Measurements from ENCODE around the gene VOPP1. TPM values are rescaled to one million over a fixed set of nuclear protein-coding genes. Genes with fewer than 3 reads are reported as not detected.

The VOPP1 gene
- total RNA-seq, 1 experiment from 2014 or later: 30.3 TPM

DNA sequence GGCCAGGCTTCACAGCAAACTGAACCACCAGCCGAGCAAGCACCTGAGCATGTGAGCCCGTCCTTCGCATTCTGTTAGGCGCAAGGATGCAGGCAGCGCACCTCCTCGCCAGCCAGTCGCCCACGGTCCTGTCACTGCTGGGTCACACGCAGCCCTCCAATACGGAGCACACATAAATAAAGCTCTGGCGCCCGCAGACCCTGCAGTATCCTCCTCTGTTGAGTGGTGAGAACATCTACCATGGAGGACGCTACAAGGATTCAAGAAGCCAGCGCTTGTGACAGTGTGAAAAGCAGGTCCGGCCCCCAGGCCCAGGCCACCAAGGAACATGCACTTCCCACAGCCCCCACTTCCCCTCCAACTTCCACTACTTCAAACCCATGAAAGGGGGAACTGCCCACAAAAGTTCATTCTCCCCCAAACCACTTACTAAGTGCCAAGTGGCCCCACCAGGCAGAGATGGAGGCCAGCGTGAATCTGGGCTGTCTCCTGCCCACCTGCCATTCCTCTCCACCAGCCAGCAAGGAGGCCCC is 34.8 kb downstream of the VOPP1 start:
- no peak overlapping the region for H3K9ac ChIP-seq (ENCODE audit: low read length)
- no peak for ATAC-seq
- no TSS peak for BruUV-seq (replicated peaks)
- H3K36me3 ChIP-seq (ENCODE audit: control insufficient read depth in 1 of 2, insufficient read depth in 2 of 2, low read length in 2 of 2): no peaks in the 10 kb centered on the region
- no peaks in the 10 kb centered on the region for H3K9me2 ChIP-seq (ENCODE audit: insufficient read depth)
- H3K4me2 ChIP-seq (ENCODE audit: low read length): no peak overlapping the region
- ChIA-PET CTCF (no interaction called here), POLR2A (no interaction called here), RAD21 (ENCODE audit: low non-redundant PET in 1 of 2, low total read pairs in 2 of 2, uncharacterized antibody in 2 of 2, unreplicated experiment in 2 of 2) (no interaction called here)
- no peak overlapping the region for H3K4me3 ChIP-seq (replicated peaks in 1 of 2; ENCODE audit: low read depth in 1 of 2, low read length in 2 of 2)
- no peak overlapping the region for H3K27ac ChIP-seq (ENCODE audit: low read depth, low read length)
- intact Hi-C loops (cut with micrococcal nuclease): no loop called here
- H3K27me3 ChIP-seq (ENCODE audit: insufficient read depth, low read length): no peaks in the 10 kb centered on the region
- H3K4me1 ChIP-seq (ENCODE audit: control insufficient read depth in 1 of 2, insufficient read depth in 2 of 2, low read length in 2 of 2): peaks cover 25 to 41% of the 10 kb centered on the region in 2 experiments
- 0 out of 2 replicates have a peak, but pooled peaks cover 3% of the 10 kb centered on the region for H3K79me2 ChIP-seq (ENCODE audit: insufficient read depth, low read length)
- no peaks in the 10 kb centered on the region for H3K9me3 ChIP-seq (ENCODE audit: control insufficient read depth in 1 of 2, insufficient read depth in 1 of 2, low read depth in 1 of 2, low read length in 2 of 2)
- TF ChIP-seq, protein P1, sequence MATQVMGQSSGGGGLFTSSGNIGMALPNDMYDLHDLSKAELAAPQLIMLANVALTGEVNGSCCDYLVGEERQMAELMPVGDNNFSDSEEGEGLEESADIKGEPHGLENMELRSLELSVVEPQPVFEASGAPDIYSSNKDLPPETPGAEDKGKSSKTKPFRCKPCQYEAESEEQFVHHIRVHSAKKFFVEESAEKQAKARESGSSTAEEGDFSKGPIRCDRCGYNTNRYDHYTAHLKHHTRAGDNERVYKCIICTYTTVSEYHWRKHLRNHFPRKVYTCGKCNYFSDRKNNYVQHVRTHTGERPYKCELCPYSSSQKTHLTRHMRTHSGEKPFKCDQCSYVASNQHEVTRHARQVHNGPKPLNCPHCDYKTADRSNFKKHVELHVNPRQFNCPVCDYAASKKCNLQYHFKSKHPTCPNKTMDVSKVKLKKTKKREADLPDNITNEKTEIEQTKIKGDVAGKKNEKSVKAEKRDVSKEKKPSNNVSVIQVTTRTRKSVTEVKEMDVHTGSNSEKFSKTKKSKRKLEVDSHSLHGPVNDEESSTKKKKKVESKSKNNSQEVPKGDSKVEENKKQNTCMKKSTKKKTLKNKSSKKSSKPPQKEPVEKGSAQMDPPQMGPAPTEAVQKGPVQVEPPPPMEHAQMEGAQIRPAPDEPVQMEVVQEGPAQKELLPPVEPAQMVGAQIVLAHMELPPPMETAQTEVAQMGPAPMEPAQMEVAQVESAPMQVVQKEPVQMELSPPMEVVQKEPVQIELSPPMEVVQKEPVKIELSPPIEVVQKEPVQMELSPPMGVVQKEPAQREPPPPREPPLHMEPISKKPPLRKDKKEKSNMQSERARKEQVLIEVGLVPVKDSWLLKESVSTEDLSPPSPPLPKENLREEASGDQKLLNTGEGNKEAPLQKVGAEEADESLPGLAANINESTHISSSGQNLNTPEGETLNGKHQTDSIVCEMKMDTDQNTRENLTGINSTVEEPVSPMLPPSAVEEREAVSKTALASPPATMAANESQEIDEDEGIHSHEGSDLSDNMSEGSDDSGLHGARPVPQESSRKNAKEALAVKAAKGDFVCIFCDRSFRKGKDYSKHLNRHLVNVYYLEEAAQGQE (IDR thresholded peaks at IDR 0.05; ENCODE audit: low read depth): no peak
- TF ChIP-seq ELF1 (IDR thresholded peaks at IDR 0.05; ENCODE audit: borderline replicate concordance, low read depth) (no peak), EZH2phosphoT487 (IDR thresholded peaks at IDR 0.05; ENCODE audit: borderline replicate concordance) (no peak), CEBPB (IDR thresholded peaks at IDR 0.05; ENCODE audit: low read depth) (no peak), EZH2 (IDR thresholded peaks at IDR 0.05) (no peak), YY1 (IDR thresholded peaks at IDR 0.05; ENCODE audit: extremely low read depth, insufficient replicate concordance, low read depth, low read length) (no peak), POLR2AphosphoS5 (IDR thresholded peaks at IDR 0.05; ENCODE audit: low read depth, low read length) (no peak), RAD21 (IDR thresholded peaks at IDR 0.05; ENCODE audit: low read depth) (no peak)
- TF ChIP-seq, protein P2, sequence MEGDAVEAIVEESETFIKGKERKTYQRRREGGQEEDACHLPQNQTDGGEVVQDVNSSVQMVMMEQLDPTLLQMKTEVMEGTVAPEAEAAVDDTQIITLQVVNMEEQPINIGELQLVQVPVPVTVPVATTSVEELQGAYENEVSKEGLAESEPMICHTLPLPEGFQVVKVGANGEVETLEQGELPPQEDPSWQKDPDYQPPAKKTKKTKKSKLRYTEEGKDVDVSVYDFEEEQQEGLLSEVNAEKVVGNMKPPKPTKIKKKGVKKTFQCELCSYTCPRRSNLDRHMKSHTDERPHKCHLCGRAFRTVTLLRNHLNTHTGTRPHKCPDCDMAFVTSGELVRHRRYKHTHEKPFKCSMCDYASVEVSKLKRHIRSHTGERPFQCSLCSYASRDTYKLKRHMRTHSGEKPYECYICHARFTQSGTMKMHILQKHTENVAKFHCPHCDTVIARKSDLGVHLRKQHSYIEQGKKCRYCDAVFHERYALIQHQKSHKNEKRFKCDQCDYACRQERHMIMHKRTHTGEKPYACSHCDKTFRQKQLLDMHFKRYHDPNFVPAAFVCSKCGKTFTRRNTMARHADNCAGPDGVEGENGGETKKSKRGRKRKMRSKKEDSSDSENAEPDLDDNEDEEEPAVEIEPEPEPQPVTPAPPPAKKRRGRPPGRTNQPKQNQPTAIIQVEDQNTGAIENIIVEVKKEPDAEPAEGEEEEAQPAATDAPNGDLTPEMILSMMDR (IDR thresholded peaks at IDR 0.05 in 2 of 3, conservative IDR thresholded peaks at IDR 0.05 in 1 of 3; ENCODE audit: borderline replicate concordance in 1 of 3, insufficient read depth in 1 of 3, low read depth in 2 of 3, low read length in 2 of 3): no peak
- no peak overlapping the region for H2AFZ ChIP-seq (ENCODE audit: low read depth, low read length, poor library complexity, severe bottlenecking)
- H4K20me1 ChIP-seq (ENCODE audit: insufficient read depth): no peaks in the 10 kb centered on the region
- DNase-seq (ENCODE audit: low read depth, low spot score): no peak

Data from HCT116 (cell line).